ENCODE results near the gene TACC2. TPM values are rescaled to one million over a fixed set of nuclear protein-coding genes. Genes with fewer than 3 reads are reported as not detected.

Gene TACC2, protein sequence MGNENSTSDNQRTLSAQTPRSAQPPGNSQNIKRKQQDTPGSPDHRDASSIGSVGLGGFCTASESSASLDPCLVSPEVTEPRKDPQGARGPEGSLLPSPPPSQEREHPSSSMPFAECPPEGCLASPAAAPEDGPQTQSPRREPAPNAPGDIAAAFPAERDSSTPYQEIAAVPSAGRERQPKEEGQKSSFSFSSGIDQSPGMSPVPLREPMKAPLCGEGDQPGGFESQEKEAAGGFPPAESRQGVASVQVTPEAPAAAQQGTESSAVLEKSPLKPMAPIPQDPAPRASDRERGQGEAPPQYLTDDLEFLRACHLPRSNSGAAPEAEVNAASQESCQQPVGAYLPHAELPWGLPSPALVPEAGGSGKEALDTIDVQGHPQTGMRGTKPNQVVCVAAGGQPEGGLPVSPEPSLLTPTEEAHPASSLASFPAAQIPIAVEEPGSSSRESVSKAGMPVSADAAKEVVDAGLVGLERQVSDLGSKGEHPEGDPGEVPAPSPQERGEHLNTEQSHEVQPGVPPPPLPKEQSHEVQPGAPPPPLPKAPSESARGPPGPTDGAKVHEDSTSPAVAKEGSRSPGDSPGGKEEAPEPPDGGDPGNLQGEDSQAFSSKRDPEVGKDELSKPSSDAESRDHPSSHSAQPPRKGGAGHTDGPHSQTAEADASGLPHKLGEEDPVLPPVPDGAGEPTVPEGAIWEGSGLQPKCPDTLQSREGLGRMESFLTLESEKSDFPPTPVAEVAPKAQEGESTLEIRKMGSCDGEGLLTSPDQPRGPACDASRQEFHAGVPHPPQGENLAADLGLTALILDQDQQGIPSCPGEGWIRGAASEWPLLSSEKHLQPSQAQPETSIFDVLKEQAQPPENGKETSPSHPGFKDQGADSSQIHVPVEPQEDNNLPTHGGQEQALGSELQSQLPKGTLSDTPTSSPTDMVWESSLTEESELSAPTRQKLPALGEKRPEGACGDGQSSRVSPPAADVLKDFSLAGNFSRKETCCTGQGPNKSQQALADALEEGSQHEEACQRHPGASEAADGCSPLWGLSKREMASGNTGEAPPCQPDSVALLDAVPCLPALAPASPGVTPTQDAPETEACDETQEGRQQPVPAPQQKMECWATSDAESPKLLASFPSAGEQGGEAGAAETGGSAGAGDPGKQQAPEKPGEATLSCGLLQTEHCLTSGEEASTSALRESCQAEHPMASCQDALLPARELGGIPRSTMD (N-terminal part only)
- not detected in 2 replicates for total RNA-seq

DNA sequence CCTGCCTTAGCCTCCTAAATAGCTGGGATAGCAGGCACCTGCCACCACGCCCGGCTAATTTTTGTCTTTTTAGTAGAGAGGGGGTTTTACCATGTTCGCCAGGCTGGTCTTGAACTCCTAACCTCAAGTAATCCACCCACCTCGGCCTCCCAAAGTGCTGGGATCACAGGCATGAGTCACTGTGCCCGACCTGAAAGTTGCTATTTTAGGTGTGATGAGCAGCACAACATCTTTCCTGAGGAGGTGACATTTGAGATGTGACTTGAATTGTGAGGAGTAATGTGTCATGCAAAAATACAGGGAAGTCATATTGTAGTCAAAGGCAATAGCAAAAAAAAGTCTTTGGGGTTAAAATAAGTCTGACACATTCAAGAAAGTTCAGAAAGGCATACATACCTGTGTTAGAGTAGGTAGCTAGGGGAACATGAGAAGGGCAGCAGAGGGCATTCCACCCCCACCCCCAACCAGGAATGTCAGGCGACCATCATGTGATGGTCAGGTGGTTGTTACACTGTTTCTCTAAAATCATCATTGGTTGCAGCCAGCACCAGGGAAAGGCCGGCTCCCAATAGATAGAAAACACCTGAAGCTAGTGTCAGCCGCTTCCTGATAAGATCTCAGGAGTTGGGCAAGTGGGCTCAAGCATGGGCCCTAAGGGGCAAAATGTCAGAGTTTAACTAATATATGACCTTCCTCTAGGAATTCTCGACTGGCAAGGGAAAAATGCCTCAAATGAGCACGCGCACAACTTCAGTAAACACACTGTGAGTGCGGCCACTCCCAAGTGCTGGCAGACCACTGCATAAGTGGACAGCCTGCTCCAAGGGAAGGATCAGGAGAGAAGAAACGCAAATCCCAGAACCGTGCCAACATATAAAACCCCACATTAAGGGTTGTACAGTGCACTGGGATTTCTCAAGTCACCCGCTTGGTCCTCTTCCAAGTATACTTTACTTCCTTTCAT, at the start of gene TACC2:
TSS of gene TACC2 (plus strand) at position 803 of the 964 bp plus-strand sequence. CDS start 32,819 bp downstream, outside the sequence.
- Mint-ChIP-seq H3K4me1 (no peaks in the 10 kb centered on the region), H3K27me3 (peaks cover 18% of the 10 kb centered on the region), H3K4me3 (no peak within 1 kb of the TSS), H3K27ac (no peak within 1 kb of the TSS), H3K36me3 (ENCODE audit: low read depth) (peaks cover 6% of the 10 kb centered on the region), H3K9me3 (peaks cover 18% of the 10 kb centered on the region)
- CTCF ChIA-PET = no interaction called here
- POLR2A ChIA-PET = no interaction called here
- TF ChIP-seq CTCF (IDR thresholded peaks at IDR 0.05) = no peak
- ATAC-seq (ENCODE audit: low read depth) = no peak
- no peak for DNase-seq
- intact Hi-C loops (cut with micrococcal nuclease) = no loop called here

DNA sequence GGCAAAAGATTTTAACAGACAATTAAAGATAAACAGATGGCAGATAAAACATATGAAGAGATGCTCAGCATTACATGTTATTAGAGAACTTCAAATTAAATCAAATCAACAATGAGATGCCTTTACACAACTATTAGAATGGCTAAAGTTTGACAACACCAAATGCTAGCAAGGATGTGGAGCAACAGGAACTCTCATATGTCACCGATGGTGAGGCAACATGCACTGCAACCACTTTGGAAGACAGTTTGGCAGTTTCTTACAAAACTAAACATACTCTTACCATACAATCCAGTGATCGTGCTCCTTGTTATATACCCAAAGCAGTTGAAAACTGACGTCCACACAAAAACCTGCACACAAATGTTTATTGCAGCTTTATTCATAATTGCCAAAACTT, 47.4 kb upstream of the TACC2 start:
- TF ChIP-seq CTCF (IDR thresholded peaks at IDR 0.05) = no peak
- H3K27ac Mint-ChIP-seq = no peak overlapping the region
- CTCF ChIA-PET = no interaction called here
- POLR2A ChIA-PET = no interaction called here
- no peak for DNase-seq
- intact Hi-C loops (cut with micrococcal nuclease) = no loop called here
- no peaks in the 10 kb centered on the region for H3K9me3 Mint-ChIP-seq
- H3K4me1 Mint-ChIP-seq = no peaks in the 10 kb centered on the region
- H3K27me3 Mint-ChIP-seq = peaks cover 8% of the 10 kb centered on the region
- ATAC-seq (ENCODE audit: low read depth) = no peak
- H3K4me3 Mint-ChIP-seq = no peak overlapping the region
- no peaks in the 10 kb centered on the region for H3K36me3 Mint-ChIP-seq (ENCODE audit: low read depth)

DNA sequence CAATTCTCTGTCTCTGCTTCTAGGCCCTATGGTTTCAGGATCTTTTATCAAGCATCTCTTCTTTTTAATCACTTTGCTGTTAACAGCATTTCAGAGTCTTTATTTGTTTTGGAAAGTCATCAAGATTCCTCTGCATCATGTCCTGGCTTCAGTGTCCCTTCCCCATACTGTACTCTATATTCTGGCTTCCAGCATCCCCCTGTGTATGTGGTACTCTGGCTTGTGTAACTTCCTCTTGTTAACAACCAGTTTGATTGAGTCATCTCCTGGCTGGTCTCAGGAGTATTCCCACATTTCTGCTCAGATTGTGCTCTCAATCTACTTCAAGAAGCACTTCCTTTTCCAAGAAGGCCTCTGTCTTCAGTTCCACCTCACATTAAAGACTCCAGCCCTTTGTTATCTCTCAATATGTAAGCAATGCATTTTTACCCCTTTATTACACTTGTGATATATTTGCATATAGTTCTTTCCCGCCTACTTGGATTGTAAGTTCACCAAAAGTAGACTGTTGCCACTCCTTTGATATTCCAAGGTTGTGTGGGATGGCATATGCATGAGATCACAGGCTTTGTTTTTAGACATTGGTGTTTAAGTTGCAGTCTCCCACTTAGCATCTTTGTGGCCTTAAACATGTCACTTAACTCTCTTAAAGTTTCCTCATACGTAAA, 46.1 kb upstream of the TACC2 start:
- Mint-ChIP-seq H3K9me3 (no peaks in the 10 kb centered on the region), H3K4me3 (no peak overlapping the region), H3K4me1 (no peaks in the 10 kb centered on the region), H3K27ac (no peak overlapping the region), H3K36me3 (ENCODE audit: low read depth) (no peaks in the 10 kb centered on the region), H3K27me3 (no peaks in the 10 kb centered on the region)
- POLR2A ChIA-PET = no interaction called here
- intact Hi-C loops (cut with micrococcal nuclease) = no loop called here
- no peak for TF ChIP-seq CTCF (IDR thresholded peaks at IDR 0.05)
- CTCF ChIA-PET = no interaction called here
- DNase-seq = no peak
- no peak for ATAC-seq (ENCODE audit: low read depth)

GRCh38 chr10:121947343-121948330, 41.3 kb upstream of the TACC2 start:
- DNase-seq = no peak
- Mint-ChIP-seq H3K4me3 (no peak overlapping the region), H3K27me3 (no peaks in the 10 kb centered on the region), H3K27ac (no peak overlapping the region), H3K9me3 (no peaks in the 10 kb centered on the region), H3K4me1 (no peaks in the 10 kb centered on the region), H3K36me3 (ENCODE audit: low read depth) (no peaks in the 10 kb centered on the region)
- intact Hi-C loops (cut with micrococcal nuclease) = no loop called here
- POLR2A ChIA-PET = no interaction called here
- no peak for ATAC-seq (ENCODE audit: low read depth)
- CTCF ChIA-PET = no interaction called here
- TF ChIP-seq CTCF (IDR thresholded peaks at IDR 0.05) = no peak
